ENCODE data around the gene LIPC. TPM values are rescaled to one million over a fixed set of nuclear protein-coding genes. Genes with fewer than 3 reads are reported as not detected.

Gene LIPC
- total and polyA plus RNA-seq, 2 of the 4 experiments (the other 2 are of a cell fraction): 0.07 TPM; not detected in 1

DNA sequence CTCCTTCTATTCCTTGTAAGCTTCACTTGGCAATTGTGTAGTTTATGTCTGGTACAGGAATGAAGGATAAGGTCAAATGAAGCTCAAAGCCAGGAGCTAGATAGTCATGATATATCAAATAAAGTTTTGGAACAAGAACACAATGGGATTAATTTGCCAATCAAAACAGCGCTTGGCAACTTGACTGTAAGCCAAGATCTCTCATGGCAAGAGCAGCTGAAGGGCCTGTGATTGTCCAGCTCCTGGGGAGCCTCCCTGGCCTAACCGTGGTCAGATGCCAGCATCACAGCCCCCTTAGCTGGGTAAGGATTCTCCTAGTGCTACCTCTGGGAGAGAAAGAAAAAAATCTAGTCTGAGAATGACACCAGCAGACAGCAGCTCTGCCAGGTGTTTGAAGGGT, 97.2 kb downstream of the LIPC start:
- ChIA-PET CTCF (no interaction called here), POLR2A (ENCODE audit: unreplicated experiment) (interaction anchor here (0.6 kb wide), 1 partner anchor 231 kb away, joined by 4 read pairs; no protein-coding TSS in a partner anchor)
- Histone ChIP-seq H2BK120ac (ENCODE audit: low read depth, low read length) (peak overlapping the region; percentile 23; the same call in 1 of the 2 replicates), H3K79me1 (ENCODE audit: low read depth in 1 of 2, low read length in 2 of 2) (no peaks in the 10 kb centered on the region), H3K14ac (replicated peaks; ENCODE audit: low read depth, low read length) (no peak overlapping the region), H3K23ac (ENCODE audit: low read depth, low read length) (no peak overlapping the region), H3K4me3 (ENCODE audit: insufficient read depth, low read depth, low read length) (no peak overlapping the region), H2BK5ac (ENCODE audit: low read depth, low read length, poor library complexity, severe bottlenecking) (no peak overlapping the region), H3K4me1 (ENCODE audit: control insufficient read depth, insufficient read depth, low read length) (peaks cover 3% of the 10 kb centered on the region), H3K36me3 (ENCODE audit: control insufficient read depth, insufficient read depth, low read length) (no peaks in the 10 kb centered on the region), H3K9ac (ENCODE audit: low read depth, low read length) (no peak overlapping the region), H3K4me2 (ENCODE audit: low read depth, low read length) (no peak overlapping the region), H2AK9ac (replicated peaks; ENCODE audit: low read depth, low read length, poor library complexity) (no peak overlapping the region), H4K8ac (ENCODE audit: low read depth in 2 of 2, low read length in 2 of 2) (no peak overlapping the region), H4K20me1 (ENCODE audit: insufficient read depth, low read length) (no peaks in the 10 kb centered on the region), H3K4ac (ENCODE audit: low read depth, low read length) (peak overlapping the region; percentile 43; the same call in 1 of the 2 replicates), H3K27ac (ENCODE audit: insufficient read depth, low read length) (no peak overlapping the region), H3K56ac (ENCODE audit: extremely low read depth, insufficient read depth, low read length) (no peak overlapping the region), H3K18ac (ENCODE audit: low read depth, low read length) (no peak overlapping the region), H3K9me3 (ENCODE audit: control insufficient read depth, insufficient read depth, low read length) (no peaks in the 10 kb centered on the region), H4K91ac (ENCODE audit: insufficient read depth, low read depth, low read length) (peak overlapping the region; percentile 13; the same call in 1 of the 2 replicates), H3K27me3 (ENCODE audit: control insufficient read depth, insufficient read depth, low read length) (no peaks in the 10 kb centered on the region; the same call in 1 of the 2 replicates), H2BK15ac (ENCODE audit: low read depth, low read length) (peak overlapping the region; percentile 42; the same call in 1 of the 3 replicates), H2AK5ac (ENCODE audit: low read depth, low read length) (peak overlapping the region; percentile 27; the same call in 1 of the 2 replicates), H2BK20ac (ENCODE audit: low read depth, low read length) (peak overlapping the region; percentile 44), H2AFZ (replicated peaks; ENCODE audit: low read length, poor library complexity) (no peak overlapping the region), H3K9me1 (ENCODE audit: insufficient read depth, low read length) (no peaks in the 10 kb centered on the region), H4K5ac (ENCODE audit: low read depth, low read length) (no peak overlapping the region)
- in situ Hi-C loops (cut with MboI; ENCODE audit: low sequenced_read_pairs): no loop called here
- dilution Hi-C loops (cut with HindIII; ENCODE audit: low sequenced_read_pairs, unreplicated experiment): no loop called here
- DNase-seq (no peak), ATAC-seq (ENCODE audit: low read depth) (no peak)
- TF ChIP-seq MAFK (IDR thresholded peaks at IDR 0.05; ENCODE audit: low read depth, low read length) (no peak), RFX5 (IDR thresholded peaks at IDR 0.05; ENCODE audit: low read depth, low read length) (no peak), CEBPB (IDR thresholded peaks at IDR 0.05; ENCODE audit: low read depth, low read length) (no peak), RAD21 (IDR thresholded peaks at IDR 0.05; ENCODE audit: low read length) (no peak), FOS (IDR thresholded peaks at IDR 0.05; ENCODE audit: low read depth, low read length) (no peak), BHLHE40 (IDR thresholded peaks at IDR 0.05; ENCODE audit: low read depth, low read length) (no peak), NFE2L2 (IDR thresholded peaks at IDR 0.05; ENCODE audit: low read depth, low read length) (no peak), CHD1 (IDR thresholded peaks at IDR 0.05; ENCODE audit: low read depth, low read length) (no peak), CTCF (conservative IDR thresholded peaks at IDR 0.05; ENCODE audit: low read depth, low read length) (no peak), POLR2A (IDR thresholded peaks at IDR 0.05; ENCODE audit: low read depth, low read length) (no peak)
- intact Hi-C loops (cut with micrococcal nuclease): no loop called here
- no TSS peak for BruUV-seq (replicated peaks)
- WGBS, 2 experiments (ENCODE audit: extremely low coverage in 2 of 2, insufficient read length in 1 of 2): 100% methylated on average over 1 of the region's 2 CpGs; no CpG with 5 or more reads in 1 of the 2 experiments

All from IMR-90 (cell line).